T-helper 9 cell (primary cell): Measurements from ENCODE around the gene CES2.
A peak's percentile ranks its signal among the peaks of the same experiment; 100 is the strongest.

Source experiments
- DNase-seq: peaks from one replicate; pipeline ENCODE4 v3.0.0-alpha.2; 2020

CES2 gene

DNA sequence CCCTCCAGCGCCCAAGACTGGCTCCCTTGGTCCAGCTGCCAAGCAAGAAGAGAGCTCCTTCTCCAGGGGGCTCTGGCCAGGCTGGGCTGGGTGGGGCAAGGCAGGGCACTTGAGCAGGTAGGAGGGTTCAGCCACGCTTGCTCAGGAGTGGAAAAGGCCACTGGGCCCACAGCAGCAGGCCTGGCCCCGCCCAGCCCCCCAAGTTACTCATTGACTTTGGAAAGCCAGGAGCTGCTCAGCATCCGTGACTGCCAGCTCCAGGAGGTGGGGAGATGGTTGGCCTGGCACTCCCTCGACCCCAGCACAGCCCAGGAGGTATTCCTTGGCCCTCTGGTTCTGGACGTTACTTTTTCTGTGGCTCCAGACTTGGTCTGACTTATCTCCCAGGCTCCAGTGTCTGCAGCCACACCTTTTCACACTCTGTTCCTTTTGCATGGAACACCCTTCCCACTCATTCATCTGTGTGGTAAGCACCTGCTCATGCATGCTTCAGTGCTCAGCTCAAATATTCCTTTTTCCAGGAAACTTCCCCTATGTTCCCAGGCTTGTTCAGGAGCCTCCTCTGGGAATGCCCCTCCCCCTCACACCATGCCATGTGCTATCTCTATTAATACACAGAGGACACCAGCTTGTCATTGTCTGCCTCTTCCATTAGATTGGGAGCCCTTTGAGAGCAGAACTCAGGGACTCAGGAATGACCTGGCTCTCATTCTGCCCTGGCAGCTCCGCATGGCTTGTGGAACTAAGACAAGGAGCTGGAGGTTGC is 16.3 kb upstream of the CES2 start, which contains the start of gene CDH16:
Gene CDH16, minus strand, starts transcription at position 83 of the 766 bp plus-strand sequence. CDS start 820 bp downstream, outside the sequence.
- no peak for DNase-seq

DNA sequence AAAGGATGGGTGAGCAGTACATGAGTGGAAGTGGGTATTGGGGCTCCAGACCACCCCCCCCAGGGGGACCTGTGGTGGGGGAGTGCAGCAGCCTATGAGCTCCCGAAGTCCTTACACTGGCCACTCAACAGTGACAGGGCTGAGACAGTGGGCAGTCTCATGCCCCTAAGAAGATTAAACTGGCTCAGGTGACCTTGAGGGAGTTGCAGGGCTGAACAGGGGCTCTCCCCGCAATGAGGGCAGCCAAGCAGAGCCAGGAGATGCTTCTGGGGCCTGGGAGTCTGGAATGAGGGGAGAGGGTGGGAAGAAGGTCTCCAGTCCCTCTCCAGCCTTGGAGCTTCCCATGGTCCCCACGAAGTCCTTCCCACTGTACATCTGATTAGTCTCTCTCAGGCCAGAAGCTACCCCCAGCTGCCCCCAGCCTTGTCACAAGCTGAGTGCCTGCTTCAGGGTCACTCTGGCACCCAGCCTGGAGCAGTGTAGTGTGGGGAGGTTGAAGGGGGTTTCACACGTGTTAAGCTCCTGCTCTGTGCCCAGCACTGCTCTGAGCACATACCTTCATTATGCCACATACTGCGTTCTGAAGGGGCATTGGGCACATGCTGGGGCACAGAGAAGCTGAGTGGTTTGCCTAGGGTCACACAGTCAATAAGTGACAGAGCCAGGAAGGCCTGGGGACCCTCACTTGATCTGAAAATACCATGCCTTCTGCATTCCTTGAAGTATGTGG is 15.6 kb upstream of the CES2 start:
- no peak for DNase-seq

DNA sequence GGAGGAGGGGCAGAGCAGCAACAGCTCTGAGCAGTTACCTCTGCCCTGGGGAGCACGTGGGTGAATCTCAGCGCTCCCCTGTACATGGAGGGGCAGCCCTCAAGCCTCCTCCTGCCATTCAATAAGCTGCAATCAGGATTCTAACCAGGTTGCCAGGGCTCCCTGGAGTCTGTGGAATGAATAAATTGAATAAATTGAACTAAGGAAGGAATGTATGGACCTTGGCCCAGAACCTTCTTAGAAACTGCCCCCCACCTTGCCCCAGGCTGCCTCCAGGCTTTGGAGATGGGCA is 15.1 kb upstream of the CES2 start:
- no peak for DNase-seq

DNA sequence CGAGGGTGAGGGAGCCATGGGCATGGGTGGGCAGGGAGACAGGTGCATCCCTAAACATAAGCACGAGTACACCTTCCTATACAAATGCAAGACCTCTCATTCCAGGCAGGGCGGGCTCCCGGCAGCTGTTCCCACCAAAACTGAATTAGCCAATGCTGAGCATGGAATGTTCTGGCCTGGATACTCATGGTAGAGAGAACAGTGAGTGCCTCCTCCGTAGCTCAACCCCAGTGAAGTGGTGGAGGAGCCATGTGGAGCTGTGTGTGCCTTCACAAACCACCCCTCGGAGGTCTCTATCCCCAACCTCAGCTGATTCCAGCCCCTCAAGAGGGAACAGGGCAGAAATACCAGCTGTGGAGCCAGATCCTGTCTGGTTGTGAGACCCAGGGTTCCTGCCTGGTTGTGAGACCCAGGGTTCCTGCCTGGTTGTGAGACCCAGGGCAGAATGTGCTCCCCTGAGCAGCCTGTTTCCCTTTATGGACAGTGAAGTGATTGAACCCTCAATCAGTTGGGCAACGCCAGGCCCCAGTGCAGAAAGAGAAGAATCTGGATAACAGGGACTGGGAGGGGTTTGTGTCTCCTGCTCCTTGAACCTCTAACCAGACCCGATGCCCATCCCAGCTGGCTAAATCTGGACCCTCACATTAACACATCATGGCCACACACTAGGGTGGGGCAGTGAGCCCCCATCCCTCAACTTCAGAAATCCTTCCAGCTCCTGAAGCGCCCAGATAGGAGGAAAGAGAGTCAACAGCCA is 14.2 kb upstream of the CES2 start:
- no peak for DNase-seq

DNA sequence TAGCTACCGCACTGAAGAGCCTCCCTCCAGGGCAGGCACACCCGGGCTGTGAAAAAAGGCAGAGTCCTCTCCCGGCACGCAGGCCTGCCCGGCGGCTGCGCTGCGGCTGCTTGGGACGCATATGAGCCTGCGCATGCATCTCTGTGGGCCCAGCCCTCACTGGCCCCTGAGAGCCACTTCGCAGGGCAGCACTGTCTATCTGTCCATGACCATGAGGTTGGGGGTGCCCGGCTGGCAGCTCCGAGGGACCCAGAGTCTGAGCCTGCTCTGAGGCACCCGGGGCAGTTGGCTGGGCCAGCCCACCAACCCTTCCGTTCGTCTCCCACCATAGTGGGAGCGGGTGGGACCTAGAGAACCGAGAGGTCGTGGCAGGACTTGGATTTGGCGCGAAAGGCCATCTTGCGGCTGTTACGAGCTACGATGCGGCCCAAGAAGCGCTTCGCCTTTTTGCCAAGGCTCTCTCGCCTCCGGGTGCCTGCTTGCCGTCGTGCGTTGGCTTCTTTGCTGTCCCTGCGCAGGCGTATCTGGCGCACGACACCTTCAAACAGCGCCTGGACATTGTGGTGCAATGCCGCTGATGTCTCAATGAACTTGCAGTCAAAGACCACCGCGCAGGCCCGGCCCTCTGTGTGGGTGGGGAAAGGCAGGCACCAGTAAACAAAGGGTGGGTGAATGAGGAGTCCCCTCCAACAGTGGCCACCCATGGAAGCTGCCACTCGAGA is 13.4 kb upstream of the CES2 start:
- no peak for DNase-seq

DNA sequence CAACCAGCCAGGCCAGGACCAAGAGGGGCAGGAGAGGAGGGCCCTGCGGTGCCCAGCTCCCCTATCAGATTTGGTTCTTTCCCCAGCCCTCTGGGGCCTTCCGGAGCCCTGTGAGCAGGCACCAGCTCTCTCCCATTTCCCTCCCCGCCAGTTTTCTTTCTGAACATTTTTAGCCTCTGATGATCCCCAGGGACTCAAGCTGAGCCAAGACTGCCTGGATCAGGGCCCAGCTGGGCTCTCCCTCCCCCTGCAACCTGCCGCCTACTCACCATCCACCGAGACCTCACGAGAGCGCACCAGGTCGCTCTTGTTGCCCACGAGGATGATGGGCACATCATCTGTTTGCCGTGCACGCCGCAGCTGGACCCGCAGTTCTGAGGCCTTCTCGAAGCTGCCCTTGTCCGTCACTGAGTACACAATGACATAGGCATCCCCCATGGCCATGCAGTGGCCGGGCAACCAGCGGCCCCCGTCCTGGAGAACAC is 12.0 kb upstream of the CES2 start:
- no peak for DNase-seq

DNA sequence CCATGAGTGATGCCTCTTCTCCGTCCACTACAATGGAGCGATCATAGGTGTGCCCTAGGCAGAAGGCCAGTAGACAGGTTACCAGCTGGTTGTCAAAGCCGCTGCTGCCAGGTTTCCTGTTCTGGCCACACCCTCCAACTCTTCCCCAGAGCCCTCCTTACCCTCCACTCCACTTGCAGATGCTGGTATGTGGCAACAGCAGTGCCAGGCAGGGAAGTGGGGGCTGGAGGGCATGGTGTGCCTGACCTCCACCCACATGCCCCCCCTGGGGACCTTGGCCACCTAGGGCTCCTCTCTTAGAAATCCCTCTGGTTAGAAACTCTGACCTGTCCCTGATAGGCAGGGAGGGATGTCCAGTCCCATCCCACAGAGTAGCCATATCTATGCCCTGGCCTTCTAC is 11.4 kb upstream of the CES2 start:
- no peak for DNase-seq

DNA sequence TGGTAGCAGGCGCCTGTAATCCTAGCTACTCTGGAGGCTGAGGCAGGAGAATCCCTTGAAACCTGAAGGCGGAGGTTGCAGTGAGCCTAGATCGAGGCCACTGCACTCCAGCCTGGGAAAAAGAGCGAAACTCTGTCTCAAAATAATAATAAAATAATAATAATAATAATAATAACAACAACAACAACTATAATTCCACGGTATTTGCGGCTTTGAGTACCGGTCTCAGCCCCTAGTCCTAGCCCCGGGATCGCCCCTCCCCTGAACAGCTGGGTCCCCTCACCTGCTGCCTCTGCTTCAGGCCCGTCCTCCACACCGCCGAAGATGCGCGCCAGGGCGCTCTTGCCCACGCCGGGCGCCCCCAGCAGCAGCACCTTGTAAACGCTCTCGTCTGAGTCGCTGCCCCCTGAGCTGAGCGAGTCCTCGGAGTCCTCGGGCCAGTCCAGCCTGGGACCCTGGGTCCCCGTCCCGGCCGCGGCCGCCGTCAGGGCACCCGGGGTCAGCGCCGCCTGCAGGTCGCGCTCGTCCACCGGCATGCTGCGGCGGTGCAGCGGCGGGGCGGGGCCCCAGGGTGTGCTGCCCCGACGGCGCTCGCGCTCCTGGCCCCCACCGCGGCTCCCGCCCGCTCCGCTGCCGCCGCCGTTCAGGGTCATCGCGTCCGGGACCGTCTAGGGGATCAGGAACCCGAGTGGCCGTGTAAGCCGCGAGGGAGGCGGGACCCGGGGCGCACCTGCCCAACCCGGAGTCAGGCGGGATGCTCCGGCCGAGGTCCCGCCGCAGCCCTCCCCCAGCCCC is 10.6 kb upstream of the CES2 start:
- DNase-seq: peak; percentile 18

DNA sequence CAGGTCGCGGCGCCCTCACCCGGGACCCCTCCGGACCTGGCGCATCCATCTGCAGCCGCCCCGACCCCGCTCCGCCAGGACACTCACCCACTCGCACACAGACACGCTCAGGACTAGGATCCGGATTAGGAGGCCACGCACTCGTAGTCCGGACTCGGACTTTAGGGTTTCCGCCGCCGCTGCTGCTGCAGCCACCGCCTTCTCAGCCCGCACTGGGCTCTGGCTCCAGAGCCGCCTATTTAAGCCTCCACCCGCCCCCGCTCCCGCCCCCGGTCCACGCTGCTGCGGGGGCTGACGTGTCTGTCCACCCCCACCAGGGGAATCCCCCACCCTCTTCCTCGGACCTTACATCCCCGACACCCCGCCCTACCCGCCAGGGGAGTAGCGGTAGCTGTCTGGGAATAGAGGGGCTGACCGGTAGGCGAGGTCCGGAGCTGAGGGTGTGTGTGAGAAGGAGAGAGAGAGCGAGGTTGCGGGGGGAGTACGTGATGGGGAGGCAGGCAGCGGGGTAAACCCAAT is 9.9 kb upstream of the CES2 start, which contains the start of gene RRAD:
Gene RRAD, minus strand, starts transcription at position 214 of the 519 bp plus-strand sequence. CDS start 356 bp downstream, outside the sequence.
- no peak for DNase-seq

DNA sequence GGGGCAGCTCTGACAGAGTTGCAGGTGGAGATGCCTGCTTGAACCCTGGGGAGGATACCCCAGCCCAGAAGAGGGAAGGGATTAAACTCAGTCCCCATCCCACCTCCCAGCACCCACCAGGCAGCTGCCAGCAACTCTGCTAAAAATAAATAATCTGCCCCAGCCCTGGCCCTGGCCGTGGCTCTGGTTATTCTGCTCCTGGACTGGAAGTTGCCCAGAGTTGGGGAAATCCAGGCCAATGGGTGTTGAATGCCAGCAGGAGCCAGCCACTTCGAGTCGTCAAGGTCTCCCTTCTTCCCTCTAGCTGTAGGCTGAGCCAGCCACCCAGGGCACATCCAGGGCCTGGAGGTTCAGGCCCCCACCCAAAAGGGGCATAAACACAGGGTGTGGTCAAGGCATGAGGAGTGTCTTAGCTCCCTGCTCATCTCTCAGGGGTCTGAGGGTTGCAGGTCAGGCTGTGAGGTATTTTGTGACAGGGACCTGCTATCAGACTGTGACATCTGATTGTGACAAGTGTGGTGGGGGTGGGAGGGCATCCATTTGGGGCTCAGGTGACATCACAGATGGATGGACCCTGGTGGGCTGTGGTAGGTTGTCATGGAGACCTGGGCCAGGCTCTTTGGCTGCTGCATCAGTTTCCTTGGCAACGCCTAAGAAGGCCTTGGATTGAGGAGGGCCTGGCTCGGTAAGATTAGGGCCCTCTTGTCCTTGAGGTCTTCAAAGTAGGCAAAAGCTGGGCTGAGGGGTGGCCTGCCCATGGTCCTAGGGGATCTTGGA is 9.0 kb upstream of the CES2 start:
- no peak for DNase-seq

DNA sequence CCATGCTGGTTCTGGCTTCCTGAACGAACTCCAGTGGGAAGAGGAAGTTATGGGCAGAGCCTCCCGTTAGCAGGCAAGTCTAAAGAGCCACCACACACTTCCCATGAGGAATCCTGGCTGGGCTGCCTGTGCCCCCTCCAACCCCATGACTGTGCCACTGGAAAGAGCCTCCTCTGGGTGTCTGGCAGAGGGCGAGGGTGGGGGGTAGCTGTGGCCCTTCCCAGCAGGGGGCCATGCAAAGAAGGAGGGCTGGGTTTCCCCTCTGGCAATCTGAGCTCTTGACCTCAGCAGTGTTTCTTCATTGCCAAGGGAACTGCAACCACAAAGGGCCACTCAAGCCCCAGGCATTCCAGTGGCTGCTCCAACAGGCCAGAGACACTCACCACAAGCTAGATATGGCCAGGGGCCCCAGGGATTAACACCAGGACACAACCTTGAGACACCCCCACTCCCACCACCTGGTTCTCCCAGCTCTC is 8.3 kb upstream of the CES2 start:
- no peak for DNase-seq

DNA sequence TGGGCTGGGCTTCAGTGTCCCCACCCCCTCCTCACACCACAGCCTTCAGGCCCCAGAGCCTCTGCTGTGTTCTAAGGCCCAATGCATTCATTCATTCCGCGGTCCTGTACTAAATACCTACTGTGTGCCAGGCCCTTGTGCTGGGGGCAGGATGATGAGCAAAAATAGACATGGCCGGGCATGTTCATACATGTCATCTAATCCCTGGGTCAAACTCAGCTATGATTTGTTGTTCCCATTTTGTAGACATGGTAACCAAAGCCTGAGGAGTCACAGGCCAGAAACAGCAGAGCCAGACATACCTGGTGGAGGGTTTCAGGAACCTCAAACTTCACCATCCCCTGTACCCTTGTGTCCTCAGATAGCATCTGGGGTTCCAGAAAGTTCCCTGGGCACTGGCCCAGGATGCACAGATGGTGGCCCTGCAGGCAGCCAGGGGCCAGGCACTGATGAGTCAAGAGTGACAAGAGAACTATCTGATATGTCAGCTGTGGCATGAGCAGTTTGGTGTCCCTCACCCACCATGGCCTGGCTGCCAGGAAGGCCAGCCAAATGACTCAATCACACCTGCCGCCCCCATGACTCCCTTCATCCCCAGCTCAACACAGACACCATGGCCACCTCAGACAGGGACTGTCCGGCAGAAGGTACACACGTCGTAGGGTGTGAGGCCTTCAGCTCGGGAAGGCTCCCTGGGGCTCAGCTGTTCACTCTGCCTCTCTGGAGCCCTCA is 7.2 kb upstream of the CES2 start:
- no peak for DNase-seq

DNA sequence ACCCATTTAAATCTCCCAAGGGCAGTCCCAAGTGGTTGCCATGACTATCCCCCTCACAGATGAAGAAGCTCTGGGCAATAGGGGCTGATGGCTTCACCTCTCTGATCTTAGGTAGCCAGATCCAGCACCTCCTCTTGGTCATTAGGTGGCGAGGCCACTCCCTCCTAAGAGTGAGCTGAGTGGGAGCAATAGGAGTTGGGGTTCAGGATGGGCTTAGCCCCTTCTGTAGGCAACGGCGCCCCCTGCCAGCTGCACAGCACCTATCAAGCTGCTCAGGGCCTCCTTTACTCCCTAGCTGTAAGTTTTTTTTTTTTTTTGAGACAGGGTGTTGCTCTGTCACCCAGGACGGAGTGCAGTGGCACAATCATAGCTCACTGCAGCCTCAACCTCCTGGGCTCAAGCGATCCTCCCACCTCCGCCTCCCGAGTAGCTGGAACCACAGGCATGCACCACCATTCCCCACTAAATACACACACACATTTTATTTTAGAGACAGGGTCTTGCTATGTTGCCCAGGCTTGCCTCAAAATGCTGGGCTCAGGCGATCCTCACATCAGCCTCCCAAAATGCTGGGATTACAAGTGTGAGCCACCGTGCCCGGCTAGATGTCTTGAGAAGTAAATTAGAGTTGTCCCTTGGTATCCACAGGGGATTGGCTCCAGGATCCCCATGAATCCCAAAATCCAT is 6.5 kb upstream of the CES2 start:
- no peak for DNase-seq

DNA sequence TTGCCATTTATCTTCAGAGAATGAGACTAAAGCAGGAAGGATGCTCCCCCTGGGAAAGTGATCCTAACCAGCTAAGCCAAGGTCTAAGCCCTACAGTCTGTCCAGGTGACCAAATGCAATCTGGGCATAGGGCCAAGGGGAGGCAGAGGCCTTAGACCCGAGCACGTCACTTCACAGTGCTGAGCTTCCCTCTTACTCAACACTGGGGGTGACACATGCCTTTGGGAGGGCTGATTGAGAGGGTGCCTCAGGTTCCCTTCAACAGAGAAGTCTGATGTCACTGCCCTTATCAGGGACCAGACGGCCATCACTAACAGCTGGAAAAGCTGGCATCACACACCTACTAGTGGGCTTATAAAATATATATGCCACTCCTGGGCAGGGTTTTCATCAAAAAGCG is 5.1 kb upstream of the CES2 start:
- DNase-seq: no peak

DNA sequence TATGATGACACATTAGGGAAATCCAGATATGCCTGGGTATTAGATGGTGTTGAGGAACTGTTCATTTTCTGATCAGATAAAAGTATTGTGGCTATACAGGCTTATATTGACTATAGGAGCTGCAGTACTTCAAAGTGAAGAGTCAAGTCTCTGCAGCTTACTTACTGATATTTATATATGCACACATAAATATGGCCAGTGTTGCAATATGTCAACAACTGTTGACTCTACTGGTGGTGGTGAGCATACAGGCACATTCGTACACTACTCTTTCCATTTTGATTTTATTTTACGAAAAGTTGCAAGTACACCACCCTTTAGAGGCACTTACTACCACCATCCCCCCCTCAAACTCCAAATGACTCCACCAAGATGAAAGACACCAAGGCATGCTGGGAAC is 3.7 kb upstream of the CES2 start:
- no peak for DNase-seq

DNA sequence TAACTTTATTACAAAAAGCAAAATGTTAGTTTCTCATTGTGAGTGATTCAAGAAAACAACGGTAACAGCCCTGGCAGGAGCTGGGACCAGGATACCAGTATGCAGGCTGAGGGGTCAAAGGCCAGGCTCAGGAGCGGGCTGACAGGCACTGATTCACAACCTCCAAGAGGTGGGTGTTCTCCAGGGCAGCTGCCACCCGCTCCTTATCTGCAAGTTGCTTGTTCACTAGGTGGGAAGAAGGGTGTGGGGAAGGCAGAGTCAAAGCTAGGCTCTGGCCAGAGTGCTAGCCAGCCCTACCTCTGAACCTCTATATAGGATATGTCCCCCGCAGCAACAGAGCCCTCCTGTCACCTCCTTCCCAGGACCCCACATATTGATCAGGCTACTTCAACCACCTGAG is 3.2 kb upstream of the CES2 start:
- DNase-seq: no peak

DNA sequence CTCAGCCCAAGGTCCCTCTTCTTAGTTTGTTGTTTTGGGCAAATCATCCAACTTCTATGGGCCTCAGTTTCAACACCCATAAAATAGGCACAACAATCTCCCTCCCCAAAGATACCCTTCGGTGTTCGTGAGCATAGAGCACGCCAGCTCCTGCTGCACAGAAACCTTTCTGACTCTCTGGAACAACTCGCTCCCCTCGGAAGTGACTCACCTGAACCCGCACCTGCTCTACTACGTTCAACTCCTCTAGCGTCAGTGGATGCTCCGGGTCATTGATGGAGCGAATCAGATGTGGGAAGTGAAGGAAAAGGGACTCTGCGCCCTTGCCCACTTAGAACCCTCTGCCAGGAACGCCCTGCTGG is 1.6 kb upstream of the CES2 start:
- DNase-seq: no peak

DNA sequence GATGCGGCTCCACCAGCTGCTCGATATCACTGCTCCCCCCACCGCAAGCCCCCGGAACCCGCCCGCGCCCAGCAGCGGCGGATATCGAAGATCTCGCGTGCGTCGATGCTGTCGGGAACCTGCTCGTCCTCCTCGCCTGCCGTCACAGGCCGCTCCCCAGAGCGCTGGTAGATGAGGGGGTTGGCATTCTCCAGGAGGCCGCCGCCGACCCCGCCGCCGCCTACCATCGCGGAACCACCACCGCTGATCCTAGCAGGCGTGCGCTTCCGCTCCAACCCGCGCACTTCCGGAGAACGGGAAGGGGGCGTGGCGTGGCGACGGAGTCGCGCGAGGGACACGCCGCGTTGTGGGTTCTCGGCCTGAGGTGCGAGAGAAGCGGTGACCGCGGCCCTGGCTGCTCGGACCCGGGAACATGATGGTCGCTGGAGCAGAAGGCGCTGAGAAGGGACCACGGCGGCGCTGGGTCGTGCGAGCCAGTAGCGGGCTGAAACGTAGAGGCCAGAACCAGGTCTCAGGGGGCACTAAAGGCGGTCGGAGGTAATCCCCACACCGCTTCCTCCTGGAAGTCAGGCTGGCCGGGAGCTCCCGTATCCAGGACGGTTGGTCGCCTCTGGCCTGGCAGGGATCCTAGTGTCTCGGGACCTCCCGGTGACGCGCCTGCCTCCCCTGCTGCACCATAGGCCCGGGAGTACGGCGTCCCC is 1.0 kb upstream of the CES2 start, which contains the start of gene CIAO2B:
Gene CIAO2B, minus strand, starts transcription at position 265 of the 701 bp plus-strand sequence. Its CDS starts 38 bp downstream, at position 227.
- peak; percentile 86 for DNase-seq
